A549 (cell line): ENCODE results near the gene INTS12. TPM values are rescaled to one million over a fixed set of nuclear protein-coding genes. Genes with fewer than 3 reads are reported as not detected.
"Not testable (repeated sequence)": the region's sequence is repeated elsewhere in the genome, so short reads cannot be mapped to it uniquely, and the experiment has no call there.

ENCODE experiments used
- ATAC-seq, 2 experiments: fragments of 200-7000 bp in 1 of 2; fragments of >200 bp in 1 of 2; cut with Nextera tagmentation in 1 of 2; cut with Tn5 transposase in 1 of 2; 3 replicates each; pipeline versions ENCODE4 v1.8.0 to v1.9.1; 2018 to 2020; ENCODE audit warnings: mild to moderate bottlenecking in 1 of 2, moderate library complexity in 1 of 2
- CTCF ChIA-PET: fragments of 300-600 bp; sonication (Branson Sonifier 250); formaldehyde crosslinking; extraction: SDS; loops from one replicate; lab custom pipeline; 2021; ENCODE audit warnings: antibody characterized with exemption, inconsistent platforms; lab: Yijun Ruan, JAX
- POLR2A ChIA-PET: fragments of 350-600 bp; formaldehyde crosslinking; extraction: SDS; loops from one replicate; lab custom pipeline; 2021; ENCODE audit warnings: antibody characterized with exemption, inconsistent platforms; lab: Yijun Ruan, JAX
- DNase-seq, 2 experiments: peaks; one replicate each; pipeline versions ENCODE4 v3.0.0 to v3.0.0-alpha.2; 2011 to 2016; ENCODE audit warnings: low read depth in 1 of 2, low spot score in 1 of 2
- FAIRE-seq: peaks from 2 replicates; lab custom pipeline; 2011; peaks lifted over from hg19 to GRCh38; lab: Jason Lieb, UNC
- H3K27ac ChIP-seq, 2 experiments: fragments of >200 bp; sonication (Bioruptor Twin); formaldehyde crosslinking; 3 replicates each; pipeline ENCODE4 v1.5.1; 2016 to 2017
- H3K4me1 ChIP-seq: fragments of >200 bp; sonication (Bioruptor Twin); formaldehyde crosslinking; 3 replicates; pipeline ENCODE4 v1.6.1; 2016
- H3K4me2 ChIP-seq: fragments of >200 bp; sonication (Bioruptor Twin); formaldehyde crosslinking; 3 replicates; pipeline ENCODE4 v1.6.1; 2016
- H3K4me3 ChIP-seq: fragments of >200 bp; sonication (Bioruptor Twin); formaldehyde crosslinking; 3 replicates; pipeline ENCODE4 v1.5.1; 2016
- H3K9me3 ChIP-seq: fragments of >200 bp; sonication (Bioruptor Twin); formaldehyde crosslinking; 3 replicates; pipeline ENCODE4 v1.6.1; 2016
- BHLHE40 ChIP-seq: IDR thresholded peaks from 2 replicates; pipeline ENCODE4 v1.6.1; 2012; ENCODE audit warnings: low read depth, low read length, inconsistent platforms
- CBX2 ChIP-seq: fragments of 200-600 bp; sonication (generic); IDR thresholded peaks from 2 replicates; pipeline ENCODE4 v1.6.1; 2016; ENCODE audit warnings: low read depth, mild to moderate bottlenecking, borderline replicate concordance
- CEBPB ChIP-seq, 2 experiments: fragments of >200 bp in 1 of 2; sonication (Bioruptor Twin) in 1 of 2; formaldehyde crosslinking in 1 of 2; IDR thresholded peaks; 2 replicates each; pipeline ENCODE4 v1.6.1; 2012 to 2016
- CHD2 ChIP-seq: fragments of 150-350 bp; IDR thresholded peaks from 2 replicates; pipeline ENCODE4 v1.6.1; 2014; ENCODE audit warnings: low read length; ENCODE audit not compliant: partially characterized antibody
- CHD4 ChIP-seq: fragments of 200-600 bp; sonication (generic); IDR thresholded peaks from 2 replicates; pipeline ENCODE4 v1.6.1; 2016; ENCODE audit warnings: antibody characterized with exemption, mild to moderate bottlenecking, borderline replicate concordance
- EHF ChIP-seq: fragments of 250-450 bp; sonication (Bioruptor Pico); IDR thresholded peaks from 2 replicates; pipeline ENCODE4 v1.5.0; 2020; ENCODE audit warnings: mild to moderate bottlenecking
- EHMT2 ChIP-seq: fragments of 200-600 bp; sonication (generic); IDR thresholded peaks from 2 replicates; pipeline ENCODE4 v1.6.1; 2016; ENCODE audit warnings: antibody characterized with exemption, low read depth, mild to moderate bottlenecking, moderate library complexity
- FOSB ChIP-seq: fragments of 250-450 bp; sonication (Bioruptor Pico); IDR thresholded peaks from 2 replicates; pipeline ENCODE4 v1.5.0; 2020; ENCODE audit warnings: mild to moderate bottlenecking, moderate library complexity
- HES2 ChIP-seq: fragments of >200 bp; sonication (Bioruptor Twin); formaldehyde crosslinking; IDR thresholded peaks from 2 replicates; pipeline ENCODE4 v1.6.1; 2016
- HMGXB4 ChIP-seq: fragments of 250-450 bp; sonication (Bioruptor Pico); IDR thresholded peaks from 2 replicates; pipeline ENCODE4 v1.5.0; 2021; ENCODE audit warnings: mild to moderate bottlenecking, moderate library complexity, borderline replicate concordance
- JUNB ChIP-seq: fragments of >200 bp; sonication (Bioruptor Twin); formaldehyde crosslinking; IDR thresholded peaks from 2 replicates; pipeline ENCODE4 v1.6.1; 2016
- MAFK ChIP-seq: fragments of 450-650 bp; IDR thresholded peaks from 2 replicates; pipeline ENCODE4 v1.6.1; 2014; ENCODE audit not compliant: partially characterized antibody
- MAX ChIP-seq: IDR thresholded peaks from 2 replicates; pipeline ENCODE4 v1.6.1; 2012
- PHF8 ChIP-seq: fragments of 200-600 bp; sonication (generic); IDR thresholded peaks from 2 replicates; pipeline ENCODE4 v1.6.1; 2016; ENCODE audit warnings: low read depth, mild to moderate bottlenecking, antibody characterized with exemption, moderate library complexity, borderline replicate concordance
- RAD21 ChIP-seq, 2 experiments: fragments of >200 bp in 1 of 2; sonication (Bioruptor Twin) in 1 of 2; formaldehyde crosslinking in 1 of 2; IDR thresholded peaks in 1 of 2; conservative IDR thresholded peaks in 1 of 2; 2 replicates in 1 of 2; 3 replicates in 1 of 2; pipeline ENCODE4 v1.6.1; 2012 to 2018; ENCODE audit warnings: inconsistent platforms in 1 of 2
- RFX5 ChIP-seq: fragments of 450-650 bp; IDR thresholded peaks from 2 replicates; pipeline ENCODE4 v1.7.1; 2014; ENCODE audit warnings: antibody characterized with exemption, mild to moderate bottlenecking, moderate library complexity
- RNF2 ChIP-seq: fragments of 200-600 bp; sonication (generic); IDR thresholded peaks from 2 replicates; pipeline ENCODE4 v1.6.1; 2016; ENCODE audit warnings: low read depth, mild to moderate bottlenecking, antibody characterized with exemption, moderate library complexity, borderline replicate concordance
- SMC3 ChIP-seq: fragments of >200 bp; sonication (Bioruptor Twin); formaldehyde crosslinking; IDR thresholded peaks from 3 replicates; pipeline ENCODE4 v1.6.1; 2018; ENCODE audit warnings: inconsistent platforms
- SREBF2 ChIP-seq: fragments of 450-650 bp; IDR thresholded peaks from 2 replicates; pipeline ENCODE4 v1.6.1; 2014; ENCODE audit warnings: mild to moderate bottlenecking, moderate library complexity
- TFCP2L1 ChIP-seq: fragments of 250-450 bp; sonication (Bioruptor Pico); IDR thresholded peaks from 2 replicates; pipeline ENCODE4 v1.5.0; 2021; ENCODE audit warnings: mild to moderate bottlenecking
- USF2 ChIP-seq: fragments of 450-650 bp; IDR thresholded peaks from 2 replicates; pipeline ENCODE4 v1.6.1; 2014; ENCODE audit warnings: antibody characterized with exemption
- WGBS: methylation state at CpG from one replicate; pipeline ENCODE4 v1.1.6; 2017; ENCODE audit errors: missing lambda C conversion rate; 5-methylcytosine and 5-hydroxymethylcytosine counted together
- polyA plus RNA-seq, 4 experiments: library from polyadenylated mRNA; depleted of rRNA in 3 of 4; stranded (reverse); fragments of >200 nt; fragmentation: RNase III in 1 of 4; extraction: RNeasy Plus Mini Kit Qiagen cat#74134 plus additional on column Dnase treatment in 1 of 4; gene quantifications; 2 replicates in 3 of 4; 3 replicates in 1 of 4; pipeline ENCODE4 v1.2.3, GENCODE V29; 2011 to 2017

INTS12 gene
- polyA plus RNA-seq, 2 of the 4 experiments (the other 2 are of a cell fraction) = 13.0 to 39.0 TPM

- H3K27ac ChIP-seq = no peak overlapping the region
- FAIRE-seq = no peak
- TF ChIP-seq FOSB (CRISPR knock-in tag) (no peak), RNF2 (no peak), EHMT2 (no peak), MAFK (no peak), CHD4 (no peak), CBX2 (no peak), CHD2 (no peak), JUNB (no peak), HES2 (no peak), BHLHE40 (no peak), HMGXB4 (CRISPR knock-in tag) (no peak), EHF (CRISPR knock-in tag) (no peak), RFX5 (no peak), SMC3 (no peak), USF2 (no peak)
- TF ChIP-seq, all 56 proteins: peak for 0
- Histone ChIP-seq H3K4me3 (no peak overlapping the region), H3K9me3 (no peaks in the 10 kb centered on the region), H3K4me2 (no peak overlapping the region), H3K4me1 (no peaks in the 10 kb centered on the region)
- ATAC-seq (no peak), DNase-seq (no peak)
- POLR2A ChIA-PET = no interaction called here
- CTCF ChIA-PET = interaction anchor here (1.2 to 1.6 kb wide), 2 partner anchors 17 to 178 kb away, joined by 3 to 5 read pairs; no protein-coding TSS in a partner anchor
- 82% methylated on average over 2 of the region's 2 CpGs for WGBS
Measured at GRCh38 chr4:105698607-105699006, 9.9 kb downstream of the INTS12 start.

- ATAC-seq, DNase-seq, H3K4me2 ChIP-seq, H3K4me3 ChIP-seq, H3K4me1 ChIP-seq, H3K27ac ChIP-seq, CTCF ChIA-PET, H3K9me3 ChIP-seq, POLR2A ChIA-PET, FAIRE-seq: not testable (repeated sequence)
- 91% methylated on average over 8 of the region's 8 CpGs for WGBS
Measured at GRCh38 chr4:105695832-105696231, 12.7 kb downstream of the INTS12 start.

GRCh38 chr4:105694812-105695211 is 13.7 kb downstream of the INTS12 start:
- FAIRE-seq, H3K4me3 ChIP-seq, H3K9me3 ChIP-seq, POLR2A ChIA-PET, CTCF ChIA-PET, H3K27ac ChIP-seq, H3K4me2 ChIP-seq, DNase-seq, ATAC-seq, H3K4me1 ChIP-seq: not testable (repeated sequence)
- WGBS = 98% methylated on average over 5 of the region's 5 CpGs

- Histone ChIP-seq H3K4me1 (no peaks in the 10 kb centered on the region), H3K4me2 (no peak overlapping the region), H3K27ac (no peak overlapping the region), H3K9me3 (no peaks in the 10 kb centered on the region), H3K4me3 (no peak overlapping the region)
- ATAC-seq (no peak), DNase-seq (no peak), FAIRE-seq (no peak)
- WGBS = 90% methylated on average over 2 of the region's 2 CpGs
- TF ChIP-seq MAX (no peak), EHMT2 (no peak), CEBPB (IDR thresholded peaks at IDR 0.05) (no peak), HMGXB4 (CRISPR knock-in tag) (no peak), RAD21 (conservative IDR thresholded peaks at IDR 0.05 in 1 of 2, IDR thresholded peaks at IDR 0.05 in 1 of 2) (no peak), PHF8 (no peak), TFCP2L1 (CRISPR knock-in tag) (no peak), HES2 (no peak), SREBF2 (no peak)
- ChIA-PET CTCF (no interaction called here), POLR2A (no interaction called here)
Measured at GRCh38 chr4:105686571-105686970, 21.9 kb downstream of the INTS12 start.
